Skeletal muscle satellite cell (primary cell): ENCODE data around the gene MAD1L1.

ENCODE experiments used
- H3K27me3 ChIP-seq: 2 replicates; pipeline ENCODE4 v1.7.0; 2013; ENCODE audit warnings: low read length; ENCODE audit not compliant: control insufficient read depth, insufficient read depth
- H3K36me3 ChIP-seq: 2 replicates; pipeline ENCODE4 v1.7.0; 2013; ENCODE audit warnings: mild to moderate bottlenecking, control low read depth, low read length; ENCODE audit not compliant: insufficient read depth
- H3K4me1 ChIP-seq: 2 replicates; pipeline ENCODE4 v1.7.0; 2013; ENCODE audit warnings: low read length; ENCODE audit not compliant: control insufficient read depth, insufficient read depth
- H3K4me2 ChIP-seq: 2 replicates; pipeline ENCODE4 v1.7.0; 2013; ENCODE audit warnings: mild to moderate bottlenecking, low read length
- H3K4me3 ChIP-seq: 2 replicates; pipeline ENCODE4 v1.7.0; 2013; ENCODE audit warnings: low read length
- H3K9ac ChIP-seq: 2 replicates; pipeline ENCODE4 v1.7.0; 2013; ENCODE audit warnings: mild to moderate bottlenecking, low read depth, low read length, moderate library complexity
- H3K9me3 ChIP-seq: replicated peaks from 2 replicates; pipeline ENCODE4 v1.7.0; 2013; ENCODE audit warnings: mild to moderate bottlenecking, control low read depth, low read length

Gene MAD1L1

GRCh38 chr7:1848013-1848640 is 384.6 kb downstream of the MAD1L1 start:
- Histone ChIP-seq H3K4me2 (no peak overlapping the region), H3K4me3 (no peak overlapping the region), H3K36me3 (no peaks in the 10 kb centered on the region), H3K9me3 (no peaks in the 10 kb centered on the region), H3K27me3 (no peaks in the 10 kb centered on the region), H3K4me1 (no peaks in the 10 kb centered on the region), H3K9ac (no peak overlapping the region)

GRCh38 chr7:1847260-1848001 is 385.3 kb downstream of the MAD1L1 start:
- H3K4me1 ChIP-seq: no peaks in the 10 kb centered on the region
- no peak overlapping the region for H3K4me3 ChIP-seq
- H3K9ac ChIP-seq: no peak overlapping the region
- H3K9me3 ChIP-seq: no peaks in the 10 kb centered on the region
- no peak overlapping the region for H3K4me2 ChIP-seq
- no peaks in the 10 kb centered on the region for H3K36me3 ChIP-seq
- no peaks in the 10 kb centered on the region for H3K27me3 ChIP-seq

- Histone ChIP-seq H3K27me3 (no peaks in the 10 kb centered on the region), H3K9ac (no peak overlapping the region), H3K9me3 (no peaks in the 10 kb centered on the region)
Observed at GRCh38 chr7:1846331-1847065, 386.2 kb downstream of the MAD1L1 start.

GRCh38 chr7:1845536-1846311 is 387.0 kb downstream of the MAD1L1 start:
- no peak overlapping the region for H3K9ac ChIP-seq
- H3K27me3 ChIP-seq: no peaks in the 10 kb centered on the region

More at GRCh38 chr7:1846331-1847065, 386.2 kb downstream of the MAD1L1 start:
- Histone ChIP-seq H3K36me3 (no peaks in the 10 kb centered on the region), H3K4me2 (no peak overlapping the region), H3K4me3 (no peak overlapping the region), H3K4me1 (no peaks in the 10 kb centered on the region)

GRCh38 chr7:1844951-1845390 is 387.8 kb downstream of the MAD1L1 start:
- Histone ChIP-seq H3K36me3 (no peaks in the 10 kb centered on the region), H3K9me3 (no peaks in the 10 kb centered on the region), H3K4me2 (no peak overlapping the region), H3K27me3 (no peaks in the 10 kb centered on the region), H3K9ac (no peak overlapping the region), H3K4me1 (no peaks in the 10 kb centered on the region), H3K4me3 (no peak overlapping the region)

More at GRCh38 chr7:1845536-1846311, 387.0 kb downstream of the MAD1L1 start:
- H3K4me2 ChIP-seq: no peak overlapping the region
- H3K9me3 ChIP-seq: no peaks in the 10 kb centered on the region
- no peaks in the 10 kb centered on the region for H3K36me3 ChIP-seq
- no peak overlapping the region for H3K4me3 ChIP-seq
- no peaks in the 10 kb centered on the region for H3K4me1 ChIP-seq

- Histone ChIP-seq H3K9me3 (no peaks in the 10 kb centered on the region), H3K9ac (no peak overlapping the region), H3K27me3 (no peaks in the 10 kb centered on the region), H3K4me3 (no peak overlapping the region), H3K4me2 (no peak overlapping the region), H3K36me3 (no peaks in the 10 kb centered on the region), H3K4me1 (no peaks in the 10 kb centered on the region)
Observed at GRCh38 chr7:1844336-1844950, 388.3 kb downstream of the MAD1L1 start.

GRCh38 chr7:1843921-1844335 is 388.8 kb downstream of the MAD1L1 start:
- Histone ChIP-seq H3K36me3 (no peaks in the 10 kb centered on the region), H3K9me3 (no peaks in the 10 kb centered on the region)

GRCh38 chr7:1843271-1843861 is 389.4 kb downstream of the MAD1L1 start:
- Histone ChIP-seq H3K4me3 (no peak overlapping the region), H3K36me3 (no peaks in the 10 kb centered on the region), H3K27me3 (no peaks in the 10 kb centered on the region), H3K9me3 (no peaks in the 10 kb centered on the region), H3K9ac (no peak overlapping the region), H3K4me2 (no peak overlapping the region), H3K4me1 (no peaks in the 10 kb centered on the region)

More at GRCh38 chr7:1843921-1844335, 388.8 kb downstream of the MAD1L1 start:
- no peak overlapping the region for H3K4me3 ChIP-seq
- H3K9ac ChIP-seq: no peak overlapping the region
- no peaks in the 10 kb centered on the region for H3K27me3 ChIP-seq
- no peak overlapping the region for H3K4me2 ChIP-seq
- H3K4me1 ChIP-seq: no peaks in the 10 kb centered on the region

GRCh38 chr7:1842321-1843221 is 390.2 kb downstream of the MAD1L1 start:
- no peaks in the 10 kb centered on the region for H3K4me1 ChIP-seq
- no peak overlapping the region for H3K4me2 ChIP-seq
- no peak overlapping the region for H3K4me3 ChIP-seq
- H3K36me3 ChIP-seq: no peaks in the 10 kb centered on the region
- H3K27me3 ChIP-seq: no peaks in the 10 kb centered on the region
- H3K9me3 ChIP-seq: no peaks in the 10 kb centered on the region
- H3K9ac ChIP-seq: no peak overlapping the region
